ENCODE results near the gene PROC. TPM values are rescaled to one million over a fixed set of nuclear protein-coding genes. Genes with fewer than 3 reads are reported as not detected.

The PROC gene
- total and polyA plus RNA-seq, 10 donors, result 0.16 to 0.52 (median 0.21) TPM; not detected in 7

DNA sequence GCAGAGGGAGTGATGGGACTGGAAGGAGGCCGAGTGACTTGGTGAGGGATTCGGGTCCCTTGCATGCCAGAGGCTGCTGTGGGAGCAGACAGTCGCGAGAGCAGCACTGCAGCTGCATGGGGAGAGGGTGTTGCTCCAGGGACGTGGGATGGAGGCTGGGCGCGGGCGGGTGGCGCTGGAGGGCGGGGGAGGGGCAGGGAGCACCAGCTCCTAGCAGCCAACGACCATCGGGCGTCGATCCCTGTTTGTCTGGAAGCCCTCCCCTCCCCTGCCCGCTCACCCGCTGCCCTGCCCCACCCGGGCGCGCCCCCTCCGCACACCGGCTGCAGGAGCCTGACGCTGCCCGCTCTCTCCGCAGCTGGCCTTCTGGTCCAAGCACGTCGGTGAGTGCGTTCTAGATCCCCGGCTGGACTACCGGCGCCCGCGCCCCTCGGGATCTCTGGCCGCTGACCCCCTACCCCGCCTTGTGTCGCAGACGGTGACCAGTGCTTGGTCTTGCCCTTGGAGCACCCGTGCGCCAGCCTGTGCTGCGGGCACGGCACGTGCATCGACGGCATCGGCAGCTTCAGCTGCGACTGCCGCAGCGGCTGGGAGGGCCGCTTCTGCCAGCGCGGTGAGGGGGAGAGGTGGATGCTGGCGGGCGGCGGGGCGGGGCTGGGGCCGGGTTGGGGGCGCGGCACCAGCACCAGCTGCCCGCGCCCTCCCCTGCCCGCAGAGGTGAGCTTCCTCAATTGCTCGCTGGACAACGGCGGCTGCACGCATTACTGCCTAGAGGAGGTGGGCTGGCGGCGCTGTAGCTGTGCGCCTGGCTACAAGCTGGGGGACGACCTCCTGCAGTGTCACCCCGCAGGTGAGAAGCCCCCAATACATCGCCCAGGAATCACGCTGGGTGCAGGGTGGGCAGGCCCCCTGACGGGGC, 4.6 kb downstream of the PROC start:
- Histone ChIP-seq H3K36me3 (no peaks in the 10 kb centered on the region), H3K4me3 (peak overlapping the region; percentile 24 to 69 (median 36)), H3K4me1 (peaks cover 7 to 22% (median 16%) of the 10 kb centered on the region in 6 donors), H3K9me3 (no peaks in the 10 kb centered on the region), H3K27ac (no peak overlapping the region), H3K27me3 (replicated peaks in 1 of 7) (peaks cover 0 to 44% (median 24%) of the 10 kb centered on the region in 7 donors)
- peak; percentile 21 to 64 (median 61) for TF ChIP-seq POLR2AphosphoS5 (IDR thresholded peaks at IDR 0.05)
- TF ChIP-seq POLR2A (IDR thresholded peaks at IDR 0.05), result no peak
- TF ChIP-seq, protein P1, sequence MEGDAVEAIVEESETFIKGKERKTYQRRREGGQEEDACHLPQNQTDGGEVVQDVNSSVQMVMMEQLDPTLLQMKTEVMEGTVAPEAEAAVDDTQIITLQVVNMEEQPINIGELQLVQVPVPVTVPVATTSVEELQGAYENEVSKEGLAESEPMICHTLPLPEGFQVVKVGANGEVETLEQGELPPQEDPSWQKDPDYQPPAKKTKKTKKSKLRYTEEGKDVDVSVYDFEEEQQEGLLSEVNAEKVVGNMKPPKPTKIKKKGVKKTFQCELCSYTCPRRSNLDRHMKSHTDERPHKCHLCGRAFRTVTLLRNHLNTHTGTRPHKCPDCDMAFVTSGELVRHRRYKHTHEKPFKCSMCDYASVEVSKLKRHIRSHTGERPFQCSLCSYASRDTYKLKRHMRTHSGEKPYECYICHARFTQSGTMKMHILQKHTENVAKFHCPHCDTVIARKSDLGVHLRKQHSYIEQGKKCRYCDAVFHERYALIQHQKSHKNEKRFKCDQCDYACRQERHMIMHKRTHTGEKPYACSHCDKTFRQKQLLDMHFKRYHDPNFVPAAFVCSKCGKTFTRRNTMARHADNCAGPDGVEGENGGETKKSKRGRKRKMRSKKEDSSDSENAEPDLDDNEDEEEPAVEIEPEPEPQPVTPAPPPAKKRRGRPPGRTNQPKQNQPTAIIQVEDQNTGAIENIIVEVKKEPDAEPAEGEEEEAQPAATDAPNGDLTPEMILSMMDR (IDR thresholded peaks at IDR 0.05 in 8 of 11, conservative IDR thresholded peaks at IDR 0.05 in 3 of 11), result peak in 1 of 11 experiments; percentile 12
- peak; percentile 89 for DNase-seq
- WGBS, 5 donors, result 3 to 8% (median 6%) methylated on average over 44 to 73 of the region's 73 CpGs
- intact Hi-C loops (cut with DNase I; ENCODE audit: low total_unique reads), result no loop called here

DNA sequence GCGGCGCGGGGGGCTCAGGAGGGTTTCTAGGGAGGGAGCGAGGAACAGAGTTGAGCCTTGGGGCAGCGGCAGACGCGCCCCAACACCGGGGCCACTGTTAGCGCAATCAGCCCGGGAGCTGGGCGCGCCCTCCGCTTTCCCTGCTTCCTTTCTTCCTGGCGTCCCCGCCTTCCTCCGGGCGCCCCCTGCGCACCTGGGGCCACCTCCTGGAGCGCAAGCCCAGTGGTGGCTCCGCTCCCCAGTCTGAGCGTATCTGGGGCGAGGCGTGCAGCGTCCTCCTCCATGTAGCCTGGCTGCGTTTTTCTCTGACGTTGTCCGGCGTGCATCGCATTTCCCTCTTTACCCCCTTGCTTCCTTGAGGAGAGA, 5.2 kb downstream of the PROC start:
- Histone ChIP-seq H3K27me3 (replicated peaks in 1 of 7) (peaks cover 0 to 44% (median 24%) of the 10 kb centered on the region in 7 donors), H3K4me3 (peak overlapping the region; percentile 24 to 69 (median 36)), H3K9me3 (no peaks in the 10 kb centered on the region), H3K4me1 (peaks cover 7 to 22% (median 16%) of the 10 kb centered on the region in 6 donors), H3K36me3 (no peaks in the 10 kb centered on the region), H3K27ac (no peak overlapping the region)
- DNase-seq, result no peak
- TF ChIP-seq, protein P1 (IDR thresholded peaks at IDR 0.05 in 8 of 11, conservative IDR thresholded peaks at IDR 0.05 in 3 of 11), result no peak
- no peak for TF ChIP-seq POLR2A (IDR thresholded peaks at IDR 0.05)
- no peak for TF ChIP-seq POLR2AphosphoS5 (IDR thresholded peaks at IDR 0.05)
- WGBS, 5 donors, result 2 to 5% (median 3%) methylated on average over 21 to 29 of the region's 29 CpGs
- intact Hi-C loops (cut with DNase I; ENCODE audit: low total_unique reads), result no loop called here

DNA sequence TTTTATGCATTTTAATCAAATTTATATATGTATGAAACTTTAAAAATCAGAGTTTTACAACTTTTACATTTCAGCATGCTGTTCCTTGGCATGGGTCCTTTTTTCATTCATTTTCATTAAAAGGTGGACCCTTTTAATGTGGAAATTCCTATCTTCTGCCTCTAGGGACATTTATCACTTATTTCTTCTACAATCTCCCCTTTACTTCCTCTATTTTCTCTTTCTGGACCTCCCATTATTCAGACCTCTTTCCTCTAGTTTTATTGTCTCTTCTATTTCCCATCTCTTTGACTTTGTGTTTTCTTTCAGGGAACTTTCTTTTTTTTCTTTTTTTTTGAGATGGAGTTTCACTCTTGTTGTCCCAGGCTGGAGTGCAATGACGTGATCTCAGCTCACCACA, 5.7 kb downstream of the PROC start:
- DNase-seq, result no peak
- WGBS, 5 donors, result 48 to 88% (median 68%) methylated on average over 1 of the region's 1 CpG
- intact Hi-C loops (cut with DNase I; ENCODE audit: low total_unique reads), result no loop called here
- H3K27me3 ChIP-seq (replicated peaks in 1 of 7), result peaks cover 0 to 44% (median 24%) of the 10 kb centered on the region in 7 donors
- H3K36me3 ChIP-seq, result no peaks in the 10 kb centered on the region
- peak overlapping the region in 5 of 8 donors; percentile 25 to 69 (median 36) for H3K4me3 ChIP-seq
- no peaks in the 10 kb centered on the region for H3K9me3 ChIP-seq
- peaks cover 7 to 22% (median 16%) of the 10 kb centered on the region in 6 donors for H3K4me1 ChIP-seq
- TF ChIP-seq POLR2AphosphoS5 (IDR thresholded peaks at IDR 0.05), result no peak
- TF ChIP-seq, protein P1 (IDR thresholded peaks at IDR 0.05 in 8 of 11, conservative IDR thresholded peaks at IDR 0.05 in 3 of 11), result peak in 1 of 11 experiments; percentile 7
- no peak overlapping the region for H3K27ac ChIP-seq

All from spleen (tissue), 11 donors.